Sigmoid colon (tissue), 4 donors: Measurements from ENCODE around the gene CAPN6.

Source experiments
- CTCF ChIP-seq, 4 experiments: fragments of 450-650 bp in 3 of 4; fragments of 200-600 bp in 1 of 4; IDR thresholded peaks; one replicate each; pipeline ENCODE4 v1.5.1; 2016 to 2019; ENCODE audit warnings: antibody characterized with exemption in 4 of 4, mild to moderate bottlenecking in 3 of 4, moderate library complexity in 2 of 4
- EP300 ChIP-seq, 4 donors: sonication (generic); formaldehyde crosslinking; IDR thresholded peaks; one replicate each; pipeline ENCODE4 v1.6.1; 2017; ENCODE audit warnings: antibody characterized with exemption in 4 of 4
- POLR2A ChIP-seq, 2 donors: fragments of 450-650 bp; IDR thresholded peaks; one replicate each; pipeline ENCODE4 v1.6.1; 2016; ENCODE audit warnings: antibody characterized with exemption in 2 of 2, mild to moderate bottlenecking in 2 of 2, moderate library complexity in 2 of 2
- POLR2AphosphoS5 ChIP-seq, 4 donors: sonication (generic); formaldehyde crosslinking; IDR thresholded peaks; one replicate each; pipeline ENCODE4 v1.6.1; 2017; ENCODE audit warnings: antibody characterized with exemption in 4 of 4

- TF ChIP-seq CTCF (IDR thresholded peaks at IDR 0.05) (no peak), POLR2A (IDR thresholded peaks at IDR 0.05) (no peak), POLR2AphosphoS5 (IDR thresholded peaks at IDR 0.05) (no peak), EP300 (IDR thresholded peaks at IDR 0.05) (no peak)
Measured at GRCh38 chrX:111262086-111262485, 8.2 kb downstream of the CAPN6 start.
